SW480 (cell line): Measurements from ENCODE around the gene PDGFD.

Experiments used
- DNase-seq: peaks from one replicate; pipeline ENCODE4 v3.0.0-alpha.2; 2016; ENCODE audit warnings: low spot score

The PDGFD gene

GRCh38 chr11:103887001-103887658 is 276.8 kb downstream of the PDGFD start:
- DNase-seq = no peak

DNA sequence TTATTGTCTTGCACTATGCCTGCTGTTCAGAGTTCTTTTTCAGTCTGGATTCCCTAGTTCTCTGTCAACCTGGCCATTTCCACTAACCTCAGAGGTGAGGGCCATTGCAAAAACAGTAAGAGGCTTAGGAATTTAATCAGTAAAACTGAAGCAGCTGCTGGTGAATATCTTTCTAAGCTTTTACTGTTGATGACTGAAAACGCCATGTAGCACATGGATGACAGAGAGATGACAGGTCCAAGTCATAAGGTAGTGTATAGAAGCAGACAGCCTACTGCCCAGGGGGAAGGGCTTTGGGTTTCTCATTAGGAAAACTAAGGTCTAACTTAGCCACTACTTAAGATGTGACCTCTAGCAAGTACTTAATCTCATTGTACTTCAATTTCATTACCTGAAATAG is 280.1 kb downstream of the PDGFD start:
- no peak for DNase-seq

GRCh38 chr11:103883291-103883690 is 280.7 kb downstream of the PDGFD start:
- no peak for DNase-seq

- no peak for DNase-seq
These were observed 282.4 kb downstream of the PDGFD start for GRCh38 chr11:103881584-103881983.

GRCh38 chr11:103880968-103881367 is 283.0 kb downstream of the PDGFD start:
- DNase-seq = no peak

GRCh38 chr11:103878646-103879045 is 285.3 kb downstream of the PDGFD start:
- no peak for DNase-seq

DNA sequence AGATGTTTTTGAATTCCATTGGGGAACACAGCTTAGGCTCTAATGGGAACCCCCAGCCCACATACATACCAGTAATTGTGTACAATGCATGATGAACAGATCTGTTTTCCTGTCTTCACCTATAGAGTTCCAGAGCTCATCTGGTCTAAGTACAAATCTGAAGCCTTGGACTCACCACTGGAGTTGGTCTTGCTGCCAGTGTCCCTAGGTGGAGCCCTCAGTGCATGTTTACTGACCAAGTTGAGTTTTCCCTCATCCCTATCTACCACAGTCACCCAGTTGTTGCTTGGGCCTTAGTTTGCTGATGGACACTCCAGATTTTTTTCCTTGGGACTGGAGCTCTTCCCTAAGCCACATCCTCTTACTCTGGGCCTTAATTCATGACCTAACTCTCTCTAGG is 286.7 kb downstream of the PDGFD start:
- no peak for DNase-seq

DNA sequence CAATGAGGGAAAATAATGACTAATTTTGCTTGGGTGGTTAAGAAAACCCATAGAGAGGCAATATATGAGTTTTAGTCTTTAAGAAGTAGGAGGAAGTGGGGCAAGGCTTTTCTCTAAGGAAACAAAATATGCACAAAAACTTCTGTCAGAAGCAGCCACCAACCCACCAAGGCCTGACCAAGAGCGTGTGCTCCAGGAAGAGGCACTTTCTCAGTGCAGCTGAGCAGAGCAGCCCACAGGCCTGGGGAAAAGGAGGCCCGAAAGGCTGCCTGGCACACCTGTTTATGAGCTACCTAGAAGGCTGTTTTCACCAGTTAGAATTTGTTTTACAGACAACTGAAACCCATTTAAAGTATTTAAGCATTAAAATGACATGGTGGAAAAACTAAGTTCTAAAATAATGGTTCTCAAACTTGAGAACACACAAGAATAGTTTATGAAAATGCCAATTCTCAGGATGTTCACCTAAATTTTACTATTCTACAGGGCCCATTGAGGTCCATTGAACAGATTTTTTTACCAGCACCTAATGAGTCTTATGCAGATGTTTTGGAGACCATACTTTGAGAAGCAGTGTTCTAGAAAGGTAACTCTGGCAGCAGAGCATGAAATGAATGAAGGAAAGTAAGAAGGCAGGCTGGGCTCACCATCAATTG is 288.0 kb downstream of the PDGFD start:
- no peak for DNase-seq

GRCh38 chr11:103872748-103873147 is 291.2 kb downstream of the PDGFD start:
- DNase-seq = peak; percentile 17

DNA sequence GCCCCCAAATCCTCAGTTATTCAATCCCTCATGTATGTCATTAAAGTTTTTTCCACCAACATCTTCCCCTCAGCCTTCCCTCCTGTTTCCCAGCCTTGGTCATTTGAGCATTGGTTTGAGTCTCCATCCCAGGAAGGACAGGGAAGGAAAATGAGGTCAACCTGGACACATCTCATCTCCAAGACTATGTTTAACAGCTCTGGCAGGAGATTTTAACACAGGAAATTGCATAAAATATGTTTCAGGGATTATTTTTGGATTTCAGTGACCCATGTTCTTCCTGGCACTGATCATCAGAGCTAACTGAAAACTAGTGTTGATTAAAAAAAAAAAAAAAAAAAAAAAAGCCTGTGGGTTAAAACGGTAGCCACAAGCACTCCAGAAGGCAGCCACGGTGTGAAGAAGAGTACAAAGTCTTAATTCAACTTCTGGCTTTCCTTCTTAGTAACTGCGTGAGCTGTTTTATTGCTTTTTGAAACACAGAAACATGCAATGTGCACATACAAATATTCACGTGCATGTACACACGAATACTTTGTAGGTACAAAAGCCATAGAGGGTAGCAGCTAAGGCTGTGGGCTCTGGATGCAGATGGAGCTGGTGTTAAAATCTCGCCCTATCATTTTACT is 291.9 kb downstream of the PDGFD start:
- no peak for DNase-seq

DNA sequence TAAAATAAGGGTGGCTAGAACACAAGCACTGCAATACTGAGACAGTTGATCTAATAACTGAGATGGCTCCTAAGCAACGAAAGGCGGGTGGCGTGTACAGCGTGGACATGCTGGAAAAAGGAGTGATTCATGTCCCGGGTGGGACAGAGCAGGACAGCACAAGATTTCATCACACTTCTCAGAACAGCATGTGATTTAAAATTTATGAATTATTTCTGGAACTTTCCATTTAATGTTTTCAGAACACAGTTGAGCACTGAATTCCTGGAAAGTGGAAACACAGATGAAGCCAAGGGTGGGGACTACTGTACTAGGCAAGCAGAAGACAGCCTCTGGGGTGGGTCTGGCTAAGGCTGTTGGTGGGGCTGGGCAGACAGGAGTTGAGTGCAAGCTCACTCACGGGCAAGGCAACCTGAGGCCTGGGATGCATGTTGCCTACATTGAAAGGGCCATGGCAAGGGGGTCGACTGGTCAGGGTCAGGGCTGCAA is 293.1 kb downstream of the PDGFD start:
- DNase-seq = no peak

- DNase-seq = no peak
These were observed 296.5 kb downstream of the PDGFD start for GRCh38 chr11:103867481-103867880.

DNA sequence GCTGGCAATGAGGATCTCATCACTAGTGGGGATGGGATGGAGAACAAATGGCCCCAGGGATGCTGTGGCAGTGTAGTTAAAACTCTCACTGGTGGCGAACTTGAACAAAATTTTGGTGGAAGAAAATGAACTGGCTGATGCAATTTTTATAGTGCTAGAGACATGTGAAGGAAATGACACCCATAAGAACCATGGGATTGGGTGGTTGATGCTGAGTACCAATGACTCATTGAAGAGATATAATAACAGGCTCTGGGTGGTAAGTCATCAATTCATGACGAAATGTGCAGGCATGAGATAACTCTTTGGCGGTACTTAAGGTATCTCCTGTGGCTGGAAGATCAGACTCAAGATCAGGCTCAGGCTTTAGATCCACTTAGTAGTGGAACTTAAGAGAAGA is 300.4 kb downstream of the PDGFD start:
- DNase-seq = peak; percentile 20

GRCh38 chr11:103862802-103863174 is 301.2 kb downstream of the PDGFD start:
- DNase-seq = no peak

DNA sequence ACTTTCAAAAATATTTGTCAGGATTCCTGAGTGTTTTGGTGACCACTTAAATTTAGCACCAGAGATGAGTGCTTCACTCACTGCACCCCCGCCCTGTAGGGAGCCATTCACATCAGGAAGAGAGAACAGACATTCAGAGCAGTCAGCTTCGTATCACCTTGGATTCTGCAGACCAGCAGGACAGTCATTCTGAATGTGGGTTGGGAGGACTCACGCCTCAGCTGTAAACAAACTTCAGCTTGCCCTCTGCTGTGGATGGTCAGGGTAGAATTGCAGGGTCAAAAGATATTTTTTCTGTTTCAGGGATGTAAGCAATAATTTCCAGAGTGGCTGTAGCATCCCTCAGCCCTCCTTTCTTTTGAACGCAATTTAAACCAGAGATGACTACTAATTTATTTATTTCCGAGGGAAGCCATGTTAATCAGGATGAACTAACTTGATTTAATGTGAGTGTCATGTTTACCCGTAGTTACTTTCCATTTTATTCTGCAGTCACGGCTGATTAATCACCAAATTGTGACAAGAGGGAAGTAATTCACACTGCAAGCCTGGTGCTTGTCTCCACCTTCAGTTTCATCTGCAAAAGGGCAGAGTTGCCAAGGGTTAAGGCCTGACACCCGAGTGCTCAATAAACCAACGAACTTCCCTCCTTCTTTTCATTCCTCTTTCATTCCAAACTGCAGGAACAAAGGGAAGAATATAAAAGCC is 301.7 kb downstream of the PDGFD start:
- DNase-seq = no peak
